Measurements from ENCODE around the gene MT1G. TPM values are rescaled to one million over a fixed set of nuclear protein-coding genes. Genes with fewer than 3 reads are reported as not detected.
A peak's percentile ranks its signal among the peaks of the same experiment; 100 is the strongest.
"Not testable (repeated sequence)": the region's sequence is repeated elsewhere in the genome, so short reads cannot be mapped to it uniquely, and the experiment has no call there.

MT1G gene
- polyA plus RNA-seq, 4 donors: 16.9 to 173 (median 36.0) TPM

DNA sequence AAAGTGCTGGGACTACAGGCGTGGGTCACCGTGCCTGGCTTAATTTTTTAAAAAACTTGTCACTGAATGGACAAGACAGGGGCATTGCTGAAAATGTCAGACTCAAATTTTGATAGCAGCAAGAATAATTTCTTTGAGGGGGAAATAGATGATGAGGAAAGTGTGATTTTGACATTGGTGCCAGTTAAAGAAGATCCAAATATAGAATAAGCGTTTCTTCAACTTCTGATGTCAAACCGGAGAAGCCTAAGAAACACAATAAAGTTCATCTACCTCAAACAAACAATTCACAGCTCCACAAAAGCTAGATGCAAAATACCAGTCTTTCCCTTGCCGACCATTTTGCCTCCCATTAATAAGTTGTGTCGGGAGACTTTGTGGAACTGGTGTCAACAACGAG lies 18.9 kb upstream of the MT1G start:
- DNase-seq (ENCODE audit: low read depth in 4 of 4, low spot score in 3 of 4): no peak

DNA sequence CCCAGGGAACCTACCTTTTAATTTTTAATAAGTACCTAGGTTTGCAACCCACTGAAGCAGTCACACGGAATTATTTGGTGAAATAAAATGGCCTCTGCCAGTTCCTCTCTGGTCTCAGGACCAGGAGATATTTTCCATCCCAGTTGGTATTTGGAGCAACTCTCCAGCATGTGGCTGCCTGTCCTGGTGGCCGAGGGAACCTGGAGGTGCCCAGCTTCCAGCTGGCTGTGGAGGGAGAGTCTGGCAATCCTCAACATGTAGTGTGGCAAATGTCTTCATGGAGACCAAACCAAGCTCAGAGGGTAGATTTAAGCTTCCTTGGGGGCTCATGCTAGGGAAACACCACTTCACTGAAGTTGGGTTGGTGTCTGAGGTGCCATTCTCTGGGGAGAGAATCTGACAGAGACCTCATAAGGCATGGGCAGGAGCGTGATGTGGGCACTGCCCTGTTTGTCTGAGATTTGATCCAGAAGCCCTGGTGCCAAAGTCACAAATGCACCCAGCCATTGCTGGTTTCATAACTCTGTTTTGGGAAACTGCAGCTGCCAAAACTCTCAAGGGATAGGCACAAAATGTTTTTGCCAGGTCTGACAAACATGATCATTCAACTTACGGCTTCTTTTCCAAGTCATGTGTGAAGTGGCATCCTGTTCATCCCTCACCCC lies 17.2 kb upstream of the MT1G start:
- DNase-seq (ENCODE audit: low read depth in 4 of 4, low spot score in 3 of 4): no peak

DNA sequence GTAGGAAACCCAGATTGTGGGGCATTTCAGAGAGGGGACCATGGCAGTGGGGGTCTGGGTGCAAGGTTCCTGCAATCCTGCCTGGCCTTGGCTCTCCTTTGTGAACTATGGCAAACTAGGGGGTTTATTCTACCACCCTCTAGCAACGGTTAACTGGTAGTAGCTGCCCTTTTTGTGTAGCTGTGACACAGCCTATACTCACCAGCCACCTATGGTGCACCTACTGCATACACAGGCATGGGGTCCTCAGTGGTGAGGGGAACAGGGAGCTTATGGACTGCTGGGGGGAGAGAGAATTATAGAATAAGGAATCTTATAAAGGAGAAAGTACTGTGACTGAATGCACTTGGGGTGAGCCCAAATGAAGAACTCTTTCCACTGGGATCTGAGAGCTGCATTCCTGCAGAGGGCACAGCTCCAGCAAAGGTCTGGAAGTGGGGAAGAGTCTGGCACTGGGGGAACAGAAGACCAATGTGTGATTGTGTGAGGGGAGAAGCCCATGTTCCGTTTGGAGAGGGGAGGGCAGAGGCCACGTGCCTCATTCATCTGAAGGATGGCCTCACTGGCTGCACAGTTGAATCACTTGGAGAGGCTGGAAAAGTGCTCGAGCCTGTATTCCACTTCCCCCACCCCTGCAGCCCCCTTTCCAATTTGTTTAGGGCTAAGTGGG lies 16.5 kb upstream of the MT1G start:
- no peak for DNase-seq (ENCODE audit: low read depth in 4 of 4, low spot score in 3 of 4)

DNA sequence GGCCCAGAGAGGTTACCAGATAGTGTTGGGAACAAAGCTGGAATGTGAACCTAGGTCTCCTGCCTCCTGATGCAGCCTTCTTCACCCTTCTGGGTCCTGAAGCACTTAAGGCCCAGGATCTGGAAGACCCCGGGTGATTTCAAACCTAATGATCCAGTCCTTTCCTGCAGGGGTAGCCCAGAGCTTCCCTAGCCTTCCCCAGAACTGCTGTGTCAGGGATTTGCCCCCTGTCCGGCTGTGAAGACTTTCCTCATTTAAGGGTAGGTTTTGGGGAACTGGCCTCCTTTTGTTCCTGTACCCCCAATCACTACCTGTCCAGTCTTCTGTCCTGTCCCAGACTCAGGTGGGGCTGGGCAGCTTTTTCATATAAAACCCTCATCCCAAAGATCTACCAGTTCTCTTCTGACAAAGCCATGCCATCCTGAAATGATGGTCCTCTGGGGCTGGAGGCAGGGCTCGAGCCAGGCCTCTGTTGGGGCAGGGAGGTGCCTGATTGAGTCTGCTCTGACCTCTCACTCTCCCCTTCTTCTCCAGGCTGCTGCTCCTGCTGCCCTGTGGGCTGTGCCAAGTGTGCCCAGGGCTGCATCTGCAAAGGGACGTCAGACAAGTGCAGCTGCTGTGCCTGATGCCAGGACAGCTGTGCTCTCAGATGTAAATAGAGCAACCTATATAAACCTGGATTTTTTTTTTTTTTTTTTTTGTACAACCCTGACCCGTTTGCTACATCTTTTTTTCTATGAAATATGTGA lies 15.7 kb upstream of the MT1G start:
- DNase-seq (ENCODE audit: low read depth in 4 of 4, low spot score in 3 of 4): no peak

DNA sequence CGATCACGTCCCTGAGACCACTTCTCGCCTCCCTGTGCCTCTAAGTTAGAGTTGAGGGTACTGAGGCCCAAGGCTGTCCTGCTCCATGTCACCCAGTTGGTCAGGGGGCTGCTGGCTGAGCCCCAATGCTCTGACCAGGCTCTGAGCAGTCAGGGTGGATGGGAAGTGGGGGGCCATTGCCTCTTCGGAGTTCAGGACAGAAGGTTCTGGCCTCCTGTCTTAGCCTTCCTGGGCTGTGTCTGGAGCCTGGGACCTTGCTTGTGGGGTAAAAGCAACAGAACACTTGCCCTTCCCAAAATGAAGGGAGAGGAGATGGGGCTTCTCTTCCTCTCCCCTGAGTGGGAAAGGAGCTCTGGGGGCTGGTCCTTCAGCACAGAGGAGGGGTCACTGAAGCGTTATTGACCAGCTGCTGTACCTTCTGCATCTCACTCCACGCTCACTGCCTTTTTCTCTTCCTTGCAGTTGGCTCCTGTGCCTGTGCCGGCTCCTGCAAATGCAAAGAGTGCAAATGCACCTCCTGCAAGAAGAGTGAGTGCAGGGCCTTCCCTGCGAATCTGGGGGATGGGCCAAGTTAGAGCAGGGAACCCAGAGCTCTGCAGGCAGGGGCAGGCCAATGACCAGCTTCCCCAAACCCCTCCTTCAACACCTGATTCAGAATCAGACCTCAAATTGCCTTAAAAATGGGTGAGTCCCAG lies 15.0 kb upstream of the MT1G start:
- no peak for DNase-seq (ENCODE audit: low read depth in 4 of 4, low spot score in 3 of 4)

DNA sequence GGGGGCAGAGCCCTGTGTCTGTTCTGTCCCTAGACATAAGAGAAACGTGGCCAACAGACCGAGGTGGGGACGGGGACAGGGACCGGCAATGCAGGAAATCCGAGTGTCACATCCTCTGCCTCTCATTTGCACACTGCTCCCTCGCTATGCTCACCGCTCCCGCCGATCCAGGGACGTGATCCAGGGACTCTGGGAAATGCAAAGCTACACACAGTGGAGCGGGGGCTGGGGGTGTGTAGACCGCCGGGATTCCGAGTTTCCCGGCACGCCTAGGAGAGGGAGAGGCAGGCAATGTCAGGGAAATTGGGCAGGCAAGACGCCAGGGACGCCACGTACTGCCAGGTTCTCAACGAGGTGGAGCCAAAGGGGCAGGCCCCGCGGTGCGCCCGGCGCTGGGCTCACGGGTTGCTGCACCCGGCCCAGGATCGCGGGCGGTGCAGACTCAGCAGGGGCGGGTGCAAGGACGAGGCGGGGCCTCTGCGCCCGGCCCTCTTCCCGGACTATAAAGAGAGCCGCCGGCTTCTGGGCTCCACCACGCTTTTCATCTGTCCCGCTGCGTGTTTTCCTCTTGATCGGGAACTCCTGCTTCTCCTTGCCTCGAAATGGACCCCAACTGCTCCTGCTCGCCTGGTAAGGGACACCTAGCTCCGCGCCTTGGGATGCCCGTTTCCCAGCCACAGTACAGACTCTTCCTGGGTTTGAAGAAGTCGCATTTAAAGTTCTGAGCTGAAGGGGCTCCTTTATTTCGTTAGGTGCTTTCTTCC lies 14.3 kb upstream of the MT1G start, which contains the start of gene MT1X:
Gene MT1X (plus strand): TSS at position 532 of the 764 bp plus-strand sequence. CDS start 71 bp downstream, at position 603.
- DNase-seq (ENCODE audit: low read depth in 4 of 4, low spot score in 3 of 4): peak in 3 of 4 donors; percentile 66 to 78 (median 72)

DNA sequence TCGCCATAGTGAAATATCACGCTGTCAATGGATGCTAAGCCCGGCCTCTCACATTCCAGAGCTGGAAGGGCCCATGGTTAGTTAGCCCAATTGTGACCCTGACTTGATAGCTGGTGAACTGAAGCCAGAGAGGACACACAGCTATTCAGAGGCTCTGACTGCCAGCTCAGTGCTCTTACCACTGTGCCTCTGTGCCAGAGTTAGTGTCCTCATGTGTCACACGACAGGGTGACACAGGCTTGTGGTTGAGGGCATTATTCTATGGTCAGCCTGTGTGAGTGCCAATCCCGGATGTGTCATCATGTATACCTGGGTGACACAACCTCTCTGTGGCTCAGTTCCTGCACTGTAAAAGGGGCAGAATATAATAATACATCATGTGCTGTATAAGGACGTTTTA lies 12.0 kb upstream of the MT1G start:
- no peak for DNase-seq (ENCODE audit: low read depth in 4 of 4, low spot score in 3 of 4)

- DNase-seq (ENCODE audit: low read depth in 4 of 4, low spot score in 3 of 4): no peak
Observed at GRCh38 chr16:56679078-56679730, 11.3 kb upstream of the MT1G start.

DNA sequence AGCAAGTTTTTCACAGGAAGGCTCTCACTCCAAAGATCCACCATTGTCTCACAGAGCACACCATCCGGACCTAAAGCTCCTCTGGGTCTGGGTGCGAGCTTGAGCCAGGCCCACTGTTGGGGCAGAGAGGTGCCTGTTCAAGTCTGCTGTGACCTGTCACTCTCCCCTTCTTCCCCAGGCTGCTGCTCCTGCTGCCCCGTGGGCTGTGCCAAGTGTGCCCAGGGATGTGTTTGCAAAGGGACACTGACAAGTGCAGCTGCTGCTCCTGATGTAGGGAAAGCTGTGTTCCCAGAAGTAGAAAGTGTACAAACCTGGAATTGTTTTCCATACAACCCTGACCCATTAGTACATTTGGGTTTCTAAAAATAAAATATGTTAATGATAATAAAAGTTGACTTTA lies 9.6 kb upstream of the MT1G start:
- DNase-seq (ENCODE audit: low read depth in 4 of 4, low spot score in 3 of 4): no peak

DNA sequence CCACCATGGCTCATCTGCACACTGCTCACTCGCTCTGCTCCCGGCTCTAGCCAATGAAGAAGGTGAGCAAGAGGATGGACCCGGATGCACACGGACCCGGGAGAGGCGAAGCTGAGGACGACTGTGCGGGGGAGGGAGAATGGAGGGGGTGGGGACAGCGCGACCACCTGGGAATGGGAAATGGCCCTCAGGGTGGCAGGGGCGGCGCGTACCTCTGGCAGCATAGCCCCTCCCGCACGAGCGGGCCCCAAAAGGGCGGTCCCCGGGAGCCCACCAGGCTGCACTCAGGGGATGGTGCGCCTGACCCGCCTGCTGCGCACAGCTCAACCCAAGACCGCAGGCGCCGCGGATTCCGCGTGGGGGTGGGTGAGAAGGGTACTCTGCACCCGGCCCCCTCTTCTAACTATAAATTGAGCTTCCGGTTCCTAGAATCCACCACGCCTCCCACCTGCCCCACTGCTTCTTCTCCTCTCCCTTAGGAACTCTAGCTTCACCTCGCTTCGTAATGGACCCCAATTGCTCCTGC lies 7.9 kb upstream of the MT1G start:
- no peak for DNase-seq (ENCODE audit: low read depth in 4 of 4, low spot score in 3 of 4)

GRCh38 chr16:56674570-56674969 lies 6.7 kb upstream of the MT1G start:
- not testable (repeated sequence) for DNase-seq (ENCODE audit: low read depth in 4 of 4, low spot score in 3 of 4)

DNA sequence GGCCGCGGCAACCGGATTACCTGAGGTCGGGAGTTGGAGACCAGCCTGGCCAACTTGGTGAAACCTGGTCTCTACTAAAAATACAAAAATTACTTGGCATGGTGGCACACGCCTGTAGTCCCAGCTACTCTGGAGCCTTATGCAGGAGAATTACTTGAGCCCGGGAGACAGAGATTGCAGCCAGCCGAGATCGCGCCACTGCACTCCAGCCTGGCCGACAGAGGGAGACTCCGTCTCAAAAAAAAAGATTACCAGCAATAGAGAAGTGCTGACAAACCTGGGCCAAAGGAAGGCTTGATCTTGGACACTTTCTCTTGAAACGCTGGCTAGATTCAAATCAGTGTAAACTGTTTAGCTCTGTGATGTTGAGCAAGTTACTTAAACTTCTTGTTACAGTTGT lies 6.1 kb upstream of the MT1G start:
- DNase-seq (ENCODE audit: low read depth in 4 of 4, low spot score in 3 of 4): no peak

DNA sequence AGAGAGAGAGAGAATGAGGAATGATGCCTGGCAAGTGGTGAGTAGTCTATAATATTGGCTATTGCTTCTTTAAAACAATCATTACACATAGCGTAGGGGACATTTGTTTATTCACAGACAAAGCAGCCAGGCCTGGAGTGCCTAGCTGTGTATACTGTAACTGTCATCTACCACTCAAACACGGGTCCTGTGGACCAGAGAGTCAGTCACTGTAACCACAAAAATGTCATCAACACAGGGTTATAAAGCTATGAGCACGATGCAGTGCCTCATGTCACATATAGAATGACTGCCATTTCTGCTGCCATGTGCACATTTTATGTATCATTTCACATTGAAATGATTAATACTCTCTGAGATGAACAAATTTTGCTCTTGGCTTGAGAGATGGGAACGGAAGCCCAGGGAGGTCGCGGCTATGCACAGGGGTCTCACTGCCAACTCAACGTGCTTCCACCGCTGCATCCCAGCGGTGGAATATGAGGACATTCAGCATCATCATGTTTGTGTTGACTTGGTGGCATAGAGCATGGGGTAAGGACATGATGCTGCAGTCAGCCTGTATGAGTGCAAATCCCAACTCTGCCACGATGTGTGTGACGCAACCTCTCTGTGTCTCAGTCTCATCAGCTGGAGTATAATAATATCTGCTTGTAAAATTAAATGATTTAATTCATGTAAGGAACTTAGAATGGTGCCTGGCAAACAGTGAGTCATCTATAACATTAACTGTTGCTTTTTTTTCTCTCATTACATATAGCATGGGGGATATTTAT lies 5.1 kb upstream of the MT1G start:
- no peak for DNase-seq (ENCODE audit: low read depth in 4 of 4, low spot score in 3 of 4)

GRCh38 chr16:56672171-56672570 lies 4.3 kb upstream of the MT1G start:
- DNase-seq (ENCODE audit: low read depth in 4 of 4, low spot score in 3 of 4): not testable (repeated sequence)

DNA sequence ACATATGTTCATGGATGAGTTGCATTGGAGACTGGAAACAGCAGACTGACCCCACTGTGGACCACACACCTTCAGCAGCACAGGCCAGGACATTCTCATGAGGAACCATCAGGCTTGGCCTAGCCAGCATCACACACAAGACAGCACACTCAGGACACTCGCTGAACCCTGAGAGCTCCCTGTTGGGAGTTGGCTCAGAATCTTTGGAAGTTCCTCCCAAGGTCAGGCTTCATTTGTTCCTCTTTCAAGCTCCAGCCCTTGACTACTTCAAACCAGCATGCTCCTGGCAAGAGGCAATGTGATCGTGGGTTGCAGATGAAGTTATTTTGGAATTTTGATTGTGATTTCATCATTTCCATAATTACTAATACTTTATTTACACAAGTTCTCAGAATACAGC lies 3.8 kb upstream of the MT1G start:
- not testable (repeated sequence) for DNase-seq (ENCODE audit: low read depth in 4 of 4, low spot score in 3 of 4)

GRCh38 chr16:56670620-56670934 lies 2.7 kb upstream of the MT1G start:
- no peak for DNase-seq (ENCODE audit: low read depth in 4 of 4, low spot score in 3 of 4)

GRCh38 chr16:56669840-56670619 lies 2.2 kb upstream of the MT1G start:
- no peak for DNase-seq (ENCODE audit: low read depth in 4 of 4, low spot score in 3 of 4)
